HG03039 (cell line): ENCODE results near the gene SPO11.

Experiments
- ATAC-seq: cut with Tn5 transposase; IDR thresholded peaks from one replicate; pipeline ENCODE4 v1.9.1; 2021; ENCODE audit warnings: mild to moderate bottlenecking, moderate library complexity; ENCODE audit not compliant: unreplicated experiment

The SPO11 gene

GRCh38 chr20:57374343-57374930 is 44.8 kb downstream of the SPO11 start:
- no peak for ATAC-seq

- no peak for ATAC-seq
Measured at GRCh38 chr20:57374931-57375651, 45.5 kb downstream of the SPO11 start.

- no peak for ATAC-seq
Measured at GRCh38 chr20:57375652-57376230, 46.1 kb downstream of the SPO11 start.

GRCh38 chr20:57377350-57377749 is 47.7 kb downstream of the SPO11 start:
- ATAC-seq, result no peak

- no peak for ATAC-seq
Measured at GRCh38 chr20:57378107-57378506, 48.5 kb downstream of the SPO11 start.

GRCh38 chr20:57378646-57379262 is 49.2 kb downstream of the SPO11 start:
- ATAC-seq, result no peak

- no peak for ATAC-seq
Measured at GRCh38 chr20:57379263-57379647, 49.7 kb downstream of the SPO11 start.

- ATAC-seq, result no peak
Measured at GRCh38 chr20:57380081-57380750, 50.6 kb downstream of the SPO11 start.

GRCh38 chr20:57381596-57382503 is 52.2 kb downstream of the SPO11 start:
- ATAC-seq, result no peak

- ATAC-seq, result no peak
Measured at GRCh38 chr20:57382516-57382915, 52.9 kb downstream of the SPO11 start.

- no peak for ATAC-seq
Measured at GRCh38 chr20:57383447-57384347, 54.1 kb downstream of the SPO11 start.

- no peak for ATAC-seq
Measured at GRCh38 chr20:57384486-57384885, 54.9 kb downstream of the SPO11 start.

- ATAC-seq, result no peak
Measured at GRCh38 chr20:57384953-57385761, 55.6 kb downstream of the SPO11 start.

- no peak for ATAC-seq
Measured at GRCh38 chr20:57385940-57386339, 56.3 kb downstream of the SPO11 start.

- ATAC-seq, result no peak
Measured at GRCh38 chr20:57386762-57387161, 57.2 kb downstream of the SPO11 start.

GRCh38 chr20:57387463-57387862 is 57.9 kb downstream of the SPO11 start:
- ATAC-seq, result no peak

GRCh38 chr20:57387945-57388371 is 58.4 kb downstream of the SPO11 start:
- ATAC-seq, result no peak

GRCh38 chr20:57388953-57389694 is 59.5 kb downstream of the SPO11 start:
- no peak for ATAC-seq
